Mucosa of stomach (tissue), 1 donor: Measurements from ENCODE around the gene SAMM50.

ENCODE experiments used
- H3K27me3 ChIP-seq: one replicate; pipeline ENCODE4 v1.7.0; 2013; ENCODE audit warnings: mild to moderate bottlenecking, low read length; ENCODE audit not compliant: control insufficient read depth, insufficient read depth
- H3K36me3 ChIP-seq: one replicate; pipeline ENCODE4 v1.7.0; 2013; ENCODE audit warnings: low read length; ENCODE audit not compliant: control insufficient read depth, insufficient read depth
- H3K4me1 ChIP-seq: one replicate; pipeline ENCODE4 v1.7.0; 2013; ENCODE audit warnings: mild to moderate bottlenecking, low read length; ENCODE audit not compliant: control insufficient read depth, insufficient read depth
- H3K4me3 ChIP-seq: one replicate; pipeline ENCODE4 v1.7.0; 2013; ENCODE audit warnings: low read length
- H3K9ac ChIP-seq: one replicate; pipeline ENCODE4 v1.7.0; 2013; ENCODE audit warnings: mild to moderate bottlenecking, low read length, moderate library complexity
- H3K9me3 ChIP-seq: one replicate; pipeline ENCODE4 v1.7.0; 2013; ENCODE audit warnings: mild to moderate bottlenecking, low read length, moderate library complexity; ENCODE audit not compliant: control insufficient read depth
- donor health status: Pancreatic carcinoma.

The SAMM50 gene

DNA sequence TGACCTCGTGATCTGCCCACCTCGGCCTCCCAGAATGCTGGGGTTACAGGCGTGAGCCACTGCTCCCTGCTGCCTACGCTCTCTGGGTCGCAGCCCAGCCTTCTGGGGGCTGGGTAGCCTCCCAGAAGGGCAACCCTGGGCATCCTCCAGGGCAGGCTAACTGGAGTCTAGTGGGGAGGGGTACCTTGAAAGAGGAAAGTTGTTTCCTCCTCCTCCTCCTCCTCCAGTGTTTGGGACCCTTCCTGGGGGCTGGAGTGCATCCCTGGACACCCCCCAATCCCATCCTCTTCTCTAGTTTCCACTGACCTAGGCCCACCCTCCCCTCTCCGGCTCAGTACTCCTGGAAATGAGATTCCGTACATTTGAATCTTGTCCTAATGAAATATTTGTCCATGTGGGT lies 30.4 kb upstream of the SAMM50 start:
- Histone ChIP-seq H3K4me3 (no peak overlapping the region), H3K36me3 (no peaks in the 10 kb centered on the region), H3K9ac (no peak overlapping the region), H3K4me1 (peaks cover 19% of the 10 kb centered on the region), H3K27me3 (peaks cover 6% of the 10 kb centered on the region), H3K9me3 (no peaks in the 10 kb centered on the region)

DNA sequence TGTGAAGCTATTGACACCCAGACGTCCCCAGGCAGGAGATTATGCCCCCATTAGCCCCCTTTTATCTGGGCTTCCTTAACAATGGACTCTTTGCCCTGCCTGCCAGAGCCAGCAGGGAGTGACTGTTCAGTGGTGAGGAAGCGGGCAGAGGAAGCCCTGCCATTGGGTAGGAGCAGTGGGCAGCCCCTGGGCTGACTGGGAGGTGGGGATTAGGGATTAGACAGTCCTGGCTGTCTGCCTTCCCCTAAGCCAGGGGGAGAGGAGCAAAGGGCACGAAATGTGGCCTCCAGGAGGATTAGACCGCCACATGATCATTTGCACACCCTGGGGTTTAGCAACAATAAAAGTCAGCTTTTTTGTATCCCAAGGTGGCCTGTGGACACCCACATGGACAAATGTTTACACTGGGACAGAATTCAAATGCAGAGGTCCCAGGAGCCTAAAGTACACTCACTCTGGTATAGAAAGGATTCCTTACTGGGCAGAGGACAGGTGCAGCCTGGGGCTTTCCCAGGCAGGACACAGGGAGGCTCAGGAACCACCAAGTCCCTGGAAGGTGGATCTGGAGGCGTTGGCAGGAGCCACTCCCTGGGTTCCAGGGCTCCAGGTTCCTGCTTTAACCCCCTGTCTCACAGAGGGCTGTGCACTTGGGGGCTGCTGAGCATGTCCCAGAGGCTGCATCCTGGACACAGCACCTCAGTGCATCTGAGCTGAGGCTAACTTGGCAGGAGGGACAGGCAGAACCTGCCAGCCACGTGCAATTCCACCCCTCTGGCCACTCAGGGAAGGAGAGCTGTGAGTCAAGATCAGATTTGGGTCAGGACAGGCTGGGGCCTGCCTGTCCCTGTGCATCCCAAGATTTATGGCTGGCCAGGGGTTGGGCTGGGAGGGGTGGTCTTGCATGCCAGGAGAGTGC lies 29.6 kb upstream of the SAMM50 start:
- H3K4me3 ChIP-seq = no peak overlapping the region
- no peak overlapping the region for H3K9ac ChIP-seq
- no peaks in the 10 kb centered on the region for H3K9me3 ChIP-seq
- peaks cover 6% of the 10 kb centered on the region for H3K27me3 ChIP-seq
- H3K4me1 ChIP-seq = peaks cover 19% of the 10 kb centered on the region
- no peaks in the 10 kb centered on the region for H3K36me3 ChIP-seq

GRCh38 chr22:43926349-43926710 lies 28.9 kb upstream of the SAMM50 start:
- Histone ChIP-seq H3K9me3 (no peaks in the 10 kb centered on the region), H3K27me3 (peaks cover 6% of the 10 kb centered on the region), H3K9ac (no peak overlapping the region), H3K4me1 (peaks cover 19% of the 10 kb centered on the region), H3K36me3 (no peaks in the 10 kb centered on the region), H3K4me3 (no peak overlapping the region)

GRCh38 chr22:43928468-43928867 lies 26.8 kb upstream of the SAMM50 start:
- Histone ChIP-seq H3K4me1 (peaks cover 19% of the 10 kb centered on the region), H3K27me3 (peaks cover 6% of the 10 kb centered on the region), H3K4me3 (no peak overlapping the region), H3K36me3 (no peaks in the 10 kb centered on the region), H3K9me3 (no peaks in the 10 kb centered on the region), H3K9ac (no peak overlapping the region)

DNA sequence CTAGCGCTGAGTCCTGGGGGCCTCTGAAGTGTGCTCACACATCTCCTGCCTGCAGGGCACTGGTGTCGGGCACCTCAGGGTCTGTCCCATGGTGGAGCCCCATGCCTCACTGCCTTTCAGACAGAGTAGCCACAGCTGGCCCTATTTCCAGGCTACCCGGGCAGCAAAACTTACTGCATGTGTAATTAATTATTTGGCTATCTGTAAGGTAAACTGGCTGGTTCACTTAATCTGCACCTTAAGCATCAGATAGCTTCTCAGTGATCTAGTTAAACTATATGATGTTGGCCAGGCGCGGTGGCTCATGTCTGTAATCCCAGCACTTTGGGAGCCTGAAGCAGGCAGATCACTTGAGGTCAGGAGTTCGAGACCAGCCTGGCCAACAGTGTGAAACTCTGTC lies 26.3 kb upstream of the SAMM50 start:
- Histone ChIP-seq H3K4me3 (no peak overlapping the region), H3K27me3 (peaks cover 4% of the 10 kb centered on the region), H3K36me3 (no peaks in the 10 kb centered on the region), H3K4me1 (peaks cover 19% of the 10 kb centered on the region), H3K9me3 (no peaks in the 10 kb centered on the region), H3K9ac (no peak overlapping the region)

GRCh38 chr22:43931771-43932170 lies 23.5 kb upstream of the SAMM50 start:
- Histone ChIP-seq H3K27me3 (no peaks in the 10 kb centered on the region), H3K9ac (no peak overlapping the region), H3K4me3 (no peak overlapping the region), H3K9me3 (no peaks in the 10 kb centered on the region), H3K4me1 (no peaks in the 10 kb centered on the region), H3K36me3 (no peaks in the 10 kb centered on the region)

GRCh38 chr22:43941449-43941848 lies 13.8 kb upstream of the SAMM50 start:
- no peaks in the 10 kb centered on the region for H3K9me3 ChIP-seq
- no peaks in the 10 kb centered on the region for H3K27me3 ChIP-seq
- no peak overlapping the region for H3K4me3 ChIP-seq
- no peaks in the 10 kb centered on the region for H3K36me3 ChIP-seq
- no peaks in the 10 kb centered on the region for H3K4me1 ChIP-seq
- no peak overlapping the region for H3K9ac ChIP-seq

- H3K36me3 ChIP-seq = no peaks in the 10 kb centered on the region
- H3K9me3 ChIP-seq = no peaks in the 10 kb centered on the region
- H3K9ac ChIP-seq = no peak overlapping the region
- no peak overlapping the region for H3K4me3 ChIP-seq
- H3K27me3 ChIP-seq = no peaks in the 10 kb centered on the region
- no peaks in the 10 kb centered on the region for H3K4me1 ChIP-seq
Observed at GRCh38 chr22:43944670-43945430, 10.4 kb upstream of the SAMM50 start.

DNA sequence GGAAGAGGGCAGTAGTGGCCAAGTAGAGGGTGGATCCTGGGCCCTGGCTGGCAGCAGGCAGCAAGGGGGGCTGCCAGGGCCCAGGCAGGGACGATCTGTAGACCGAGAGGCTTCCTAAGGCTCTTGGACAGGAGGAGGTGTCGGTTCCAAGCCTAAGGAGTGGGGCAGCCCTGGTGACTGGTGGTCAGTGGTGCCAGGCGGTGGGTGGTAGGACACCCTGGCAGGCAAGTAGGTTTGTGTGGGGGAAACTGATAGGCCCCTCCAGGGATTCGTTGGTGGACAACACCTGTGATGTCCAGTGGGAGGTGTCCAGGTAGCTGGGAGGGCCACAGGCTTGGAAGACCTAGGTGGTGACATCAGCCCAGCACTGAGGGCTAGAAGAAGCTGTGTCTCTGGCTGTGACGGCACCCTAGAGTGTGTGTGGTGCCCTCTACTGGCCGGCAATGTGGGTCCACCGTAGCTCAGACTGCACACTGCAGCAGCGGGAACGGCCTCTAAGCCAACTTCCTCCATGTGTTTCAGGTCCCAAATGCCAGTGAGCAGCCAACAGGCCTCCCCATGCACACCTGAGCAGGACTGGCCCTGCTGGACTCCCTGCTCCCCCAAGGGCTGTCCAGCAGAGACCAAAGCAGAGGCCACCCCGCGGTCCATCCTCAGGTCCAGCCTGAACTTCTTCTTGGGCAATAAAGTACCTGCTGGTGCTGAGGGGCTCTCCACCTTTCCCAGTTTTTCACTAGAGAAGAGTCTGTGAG lies 9.4 kb upstream of the SAMM50 start:
- no peaks in the 10 kb centered on the region for H3K9me3 ChIP-seq
- H3K9ac ChIP-seq = no peak overlapping the region
- no peak overlapping the region for H3K4me3 ChIP-seq
- H3K27me3 ChIP-seq = no peaks in the 10 kb centered on the region
- no peaks in the 10 kb centered on the region for H3K4me1 ChIP-seq
- H3K36me3 ChIP-seq = no peaks in the 10 kb centered on the region

GRCh38 chr22:43946384-43946667 lies 8.9 kb upstream of the SAMM50 start:
- no peak overlapping the region for H3K9ac ChIP-seq
- no peak overlapping the region for H3K4me3 ChIP-seq
- H3K9me3 ChIP-seq = no peaks in the 10 kb centered on the region
- no peaks in the 10 kb centered on the region for H3K36me3 ChIP-seq
- no peaks in the 10 kb centered on the region for H3K27me3 ChIP-seq
- H3K4me1 ChIP-seq = no peaks in the 10 kb centered on the region

- Histone ChIP-seq H3K27me3 (no peaks in the 10 kb centered on the region), H3K36me3 (no peaks in the 10 kb centered on the region), H3K4me3 (no peak overlapping the region), H3K9me3 (no peaks in the 10 kb centered on the region), H3K9ac (no peak overlapping the region), H3K4me1 (peaks cover under 1% of the 10 kb centered on the region)
Observed at GRCh38 chr22:43948836-43949406, 6.3 kb upstream of the SAMM50 start.

- no peak overlapping the region for H3K9ac ChIP-seq
Observed at GRCh38 chr22:43951391-43951790, 3.9 kb upstream of the SAMM50 start.

More at GRCh38 chr22:43951391-43951790, 3.9 kb upstream of the SAMM50 start:
- H3K36me3 ChIP-seq = no peaks in the 10 kb centered on the region
- no peaks in the 10 kb centered on the region for H3K27me3 ChIP-seq
- H3K9me3 ChIP-seq = no peaks in the 10 kb centered on the region
- H3K4me1 ChIP-seq = peaks cover 16% of the 10 kb centered on the region
- H3K4me3 ChIP-seq = no peak overlapping the region
